GM19397 (cell line): ENCODE results near the gene RAB8A.

Experiments
- ATAC-seq: cut with Tn5 transposase; IDR thresholded peaks from one replicate; pipeline ENCODE4 v1.9.1; 2021; ENCODE audit warnings: mild to moderate bottlenecking, moderate library complexity; ENCODE audit not compliant: unreplicated experiment

RAB8A gene

DNA sequence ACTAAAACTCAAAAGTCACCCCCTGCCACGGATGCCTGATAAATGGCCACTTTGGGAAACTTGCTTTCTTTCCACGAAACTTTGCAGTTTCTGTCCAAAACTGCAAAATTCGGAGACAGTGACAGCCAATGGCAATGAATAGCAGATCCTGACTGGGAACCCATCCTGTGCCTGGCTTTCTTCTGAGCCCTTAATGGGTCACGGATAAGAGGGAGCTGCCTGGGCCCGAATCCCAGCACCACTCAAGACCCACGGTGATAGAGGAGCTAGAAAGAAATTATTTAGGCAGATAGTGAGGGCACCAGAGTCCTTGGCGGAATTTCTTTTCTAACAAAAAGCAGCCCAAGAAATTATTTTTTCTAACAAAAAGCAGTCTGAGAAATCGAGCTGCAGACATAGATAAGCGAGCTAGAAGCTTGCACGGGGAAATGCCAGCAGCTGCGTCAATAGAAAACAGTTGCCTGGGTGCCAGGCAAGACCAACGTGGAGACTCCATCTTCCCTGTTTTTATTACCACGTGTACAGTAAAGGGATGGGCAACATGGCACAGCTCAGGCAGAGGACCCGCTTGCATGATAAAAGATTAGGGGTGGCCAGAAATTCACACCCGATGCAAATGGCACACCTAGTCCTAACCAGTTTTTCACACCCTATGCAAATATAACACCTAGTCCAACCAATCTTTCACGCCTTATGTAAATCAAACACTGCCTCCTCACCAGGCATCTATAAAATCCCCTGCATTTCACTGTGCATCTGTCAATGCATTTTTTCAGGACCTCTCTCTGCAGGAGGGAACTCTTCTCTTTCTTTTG is 24.7 kb downstream of the RAB8A start:
- no peak for ATAC-seq

GRCh38 chr19:16139752-16140151 is 28.1 kb downstream of the RAB8A start:
- ATAC-seq = no peak

GRCh38 chr19:16141043-16141442 is 29.4 kb downstream of the RAB8A start:
- peak; percentile 45 for ATAC-seq

GRCh38 chr19:16142032-16142580 is 30.4 kb downstream of the RAB8A start:
- no peak for ATAC-seq

DNA sequence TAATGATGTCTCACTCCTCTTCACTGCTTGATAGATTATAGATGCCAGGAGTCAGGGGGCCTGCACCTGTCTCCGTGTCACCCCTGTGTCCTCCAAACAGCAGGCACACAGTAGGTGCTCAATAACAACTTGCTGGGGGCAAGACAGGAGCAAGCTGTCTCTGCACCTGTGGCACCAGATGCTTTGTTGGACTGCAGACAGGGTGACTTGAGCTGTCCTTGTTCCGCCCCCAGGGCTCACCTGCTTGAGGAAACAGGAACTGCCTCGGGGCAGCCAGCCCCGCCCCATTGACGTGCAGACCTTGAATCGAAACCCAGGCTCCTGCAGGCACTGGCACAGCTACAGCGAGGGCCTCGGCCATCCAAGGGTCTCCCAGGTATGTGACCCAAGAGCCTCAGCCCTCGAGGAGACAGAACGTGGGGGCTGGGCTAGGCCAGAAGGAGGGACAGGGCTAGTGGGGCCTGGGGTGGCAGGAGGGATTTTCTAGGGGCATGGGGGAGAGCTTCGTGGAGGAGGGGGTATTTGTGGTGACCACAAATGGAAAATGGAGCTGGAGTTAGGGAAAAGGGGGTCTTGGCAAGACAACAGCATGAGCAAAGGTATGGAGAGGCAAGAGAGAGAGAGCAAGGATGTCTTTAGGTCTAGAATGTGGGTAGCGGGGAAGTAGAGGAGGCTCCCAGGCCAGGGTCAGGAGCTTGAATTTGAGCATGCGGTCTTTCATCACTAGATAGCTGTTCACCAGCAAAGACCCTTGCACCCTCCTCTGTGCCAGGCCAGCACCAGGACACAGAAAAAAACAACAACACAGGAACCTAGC is 31.9 kb downstream of the RAB8A start, which contains the start of gene HSH2D:
Gene HSH2D, plus strand, starts transcription at position 287 of the 817 bp plus-strand sequence. CDS start 5,066 bp downstream, outside the sequence.
- ATAC-seq = peak; percentile 62

DNA sequence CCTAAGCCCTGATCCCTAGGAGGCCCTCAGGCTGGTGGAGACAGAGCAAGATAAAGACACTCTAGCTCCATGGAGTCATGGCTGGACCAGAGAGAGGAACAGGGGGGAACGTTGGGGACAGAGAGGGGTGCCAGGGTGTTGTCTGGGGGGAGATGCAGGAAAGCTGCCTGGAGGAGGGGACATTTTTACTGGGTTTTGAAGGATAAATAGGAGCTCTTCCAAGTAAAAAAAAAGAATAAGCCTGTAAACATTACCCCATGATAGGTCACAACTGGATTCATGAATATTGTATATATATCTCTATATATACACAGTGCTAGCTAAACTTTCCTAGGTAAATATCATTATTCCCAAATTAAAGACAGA is 32.5 kb downstream of the RAB8A start:
- no peak for ATAC-seq

GRCh38 chr19:16146112-16146511 is 34.4 kb downstream of the RAB8A start:
- ATAC-seq = no peak

DNA sequence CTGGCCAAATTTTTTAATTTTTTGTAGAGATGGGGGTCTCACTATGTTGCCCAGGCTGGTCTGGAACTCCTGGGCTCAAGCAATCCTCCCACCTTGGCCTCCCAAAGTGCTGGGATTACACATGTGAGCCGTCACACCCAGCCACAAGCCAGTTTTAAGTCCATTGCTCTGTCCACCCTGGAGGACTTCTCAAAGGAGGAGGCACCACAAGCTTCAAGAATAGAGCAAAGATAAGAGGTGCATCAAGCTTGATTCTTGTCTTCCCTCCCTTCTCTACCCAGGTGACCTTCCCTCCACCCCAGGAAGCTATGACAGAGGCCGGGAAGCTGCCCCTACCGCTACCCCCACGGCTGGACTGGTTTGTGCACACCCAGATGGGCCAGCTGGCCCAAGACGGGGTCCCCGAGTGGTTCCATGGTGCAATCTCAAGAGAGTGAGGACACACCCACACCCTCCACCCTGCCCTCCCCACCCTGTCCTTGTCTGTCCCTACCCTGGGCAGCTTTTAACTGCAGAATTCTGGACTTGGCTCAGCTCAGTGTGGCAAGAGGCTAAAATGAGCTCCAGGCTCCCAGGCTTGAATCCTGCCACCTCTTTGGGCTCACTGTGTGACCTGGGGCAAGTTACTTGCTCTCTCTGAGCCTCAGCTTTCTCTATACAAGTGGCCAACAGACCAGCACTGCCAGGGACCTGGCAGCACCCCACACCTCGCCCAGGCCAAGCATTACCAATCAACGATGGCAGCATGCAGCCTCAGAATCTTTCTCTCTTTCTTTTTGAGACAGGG is 36.9 kb downstream of the RAB8A start:
- ATAC-seq = no peak

DNA sequence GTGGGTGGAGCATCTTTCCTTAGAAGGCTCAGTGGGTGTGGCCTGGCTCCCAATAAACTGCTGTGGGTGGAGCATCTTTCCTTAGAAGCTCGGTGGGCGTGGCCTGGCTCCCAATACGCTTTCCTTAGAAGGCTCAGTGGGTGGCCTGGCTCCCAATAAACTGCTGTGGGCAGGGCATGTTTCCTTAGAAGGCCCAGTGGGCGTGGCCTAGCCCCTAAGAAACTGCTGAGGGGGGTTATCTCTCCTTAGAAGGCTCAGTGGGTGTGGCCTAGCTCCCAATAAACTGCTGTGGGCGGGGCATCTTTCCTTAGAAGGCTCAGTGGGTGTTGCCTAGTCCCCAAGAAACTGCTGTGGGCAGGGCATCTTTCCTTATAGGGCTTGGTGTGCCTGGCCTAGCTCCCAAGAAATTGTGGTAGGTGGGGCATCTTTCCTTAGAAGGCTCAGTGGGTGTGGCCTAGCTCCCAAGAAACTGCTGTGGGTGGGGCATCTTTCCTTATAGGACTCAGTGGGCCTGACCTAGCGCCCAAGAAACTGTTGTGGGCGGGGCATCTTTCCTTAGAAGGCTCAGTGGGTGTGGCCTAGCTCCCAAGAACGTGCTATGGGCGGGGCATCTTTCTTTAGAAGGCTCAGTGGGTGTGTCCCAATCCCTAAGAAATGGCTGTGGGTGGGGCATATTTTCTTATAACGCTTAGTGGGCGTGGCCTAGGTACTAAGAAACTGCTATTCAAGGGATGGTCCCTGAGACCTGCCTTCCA is 42.1 kb downstream of the RAB8A start:
- ATAC-seq = no peak

DNA sequence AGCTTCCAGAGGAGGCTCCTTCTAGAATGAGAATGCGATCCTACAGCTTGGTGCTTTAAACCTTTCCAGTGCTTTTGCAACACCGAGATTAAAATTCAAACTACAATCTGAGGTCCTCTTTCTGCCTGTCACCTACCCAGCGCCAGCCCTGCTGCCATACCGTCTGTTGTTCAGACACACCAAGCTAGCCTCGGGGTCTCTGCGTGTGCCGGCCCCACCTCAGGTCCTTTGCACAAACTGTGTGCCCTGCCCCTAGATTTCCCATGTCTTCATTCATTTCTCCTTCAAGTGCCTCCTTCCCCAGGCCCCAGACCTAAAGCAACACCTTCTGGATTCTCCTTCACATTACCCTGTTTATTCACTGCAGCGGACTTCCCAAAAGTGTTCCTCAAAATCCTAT is 42.9 kb downstream of the RAB8A start:
- ATAC-seq = no peak

DNA sequence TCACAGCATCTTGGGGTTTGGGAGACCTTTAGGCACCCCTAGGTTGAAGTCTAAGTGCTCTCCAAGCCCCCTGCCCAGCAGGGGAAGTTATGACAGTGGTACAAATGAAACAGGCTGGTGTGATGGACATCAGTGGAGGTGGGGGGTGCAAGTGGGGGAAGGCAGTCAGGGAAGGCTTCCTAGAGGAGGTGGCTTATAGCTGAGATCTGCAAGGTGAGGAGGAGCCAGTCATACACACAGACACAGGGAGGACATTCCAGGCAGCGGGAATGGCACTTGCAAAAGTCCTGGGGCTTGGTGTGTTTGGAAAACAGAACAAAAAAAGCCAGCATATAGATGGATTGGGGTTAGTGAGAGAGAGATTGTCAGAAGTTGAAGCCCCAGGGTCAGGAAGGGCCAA is 43.4 kb downstream of the RAB8A start:
- ATAC-seq = no peak

DNA sequence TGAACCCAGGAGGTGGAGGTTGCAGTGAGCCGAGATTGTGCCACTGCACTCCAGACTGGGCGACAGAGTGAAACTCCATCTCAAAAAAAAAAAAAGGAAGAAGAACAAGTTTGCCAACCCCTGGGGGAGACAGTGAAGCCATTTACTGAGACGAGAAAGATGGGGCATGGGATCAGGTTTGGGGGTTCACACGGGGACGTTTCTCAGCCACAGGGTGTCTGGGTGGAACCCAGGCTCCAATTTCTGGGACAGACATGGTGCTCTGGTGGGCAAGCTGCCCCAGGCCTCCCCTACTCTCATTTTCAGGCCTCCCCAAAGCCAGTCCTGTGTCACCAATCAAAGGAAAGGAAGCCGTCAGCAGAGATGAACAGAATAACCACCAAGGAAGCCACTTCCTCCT is 45.2 kb downstream of the RAB8A start:
- no peak for ATAC-seq

DNA sequence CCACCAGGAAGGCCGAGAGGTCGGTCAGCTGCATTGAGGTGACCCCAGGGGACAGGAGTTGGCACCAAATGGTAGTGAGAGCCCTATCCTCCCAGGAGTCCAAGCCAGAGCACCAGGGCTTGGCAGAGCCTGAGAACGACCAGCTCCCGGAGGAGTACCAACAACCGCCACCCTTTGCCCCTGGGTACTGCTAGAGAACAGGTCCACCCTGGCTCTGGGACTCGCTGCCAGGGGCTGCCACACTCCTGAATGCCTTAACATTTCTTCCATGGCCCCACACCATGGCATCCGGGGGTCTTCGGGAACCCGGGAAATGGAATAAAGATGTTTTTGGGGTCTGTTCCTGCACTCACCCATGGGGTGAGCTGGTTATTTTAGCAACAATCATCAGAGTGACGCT is 45.9 kb downstream of the RAB8A start:
- no peak for ATAC-seq

GRCh38 chr19:16159655-16160054 is 48.0 kb downstream of the RAB8A start:
- no peak for ATAC-seq

DNA sequence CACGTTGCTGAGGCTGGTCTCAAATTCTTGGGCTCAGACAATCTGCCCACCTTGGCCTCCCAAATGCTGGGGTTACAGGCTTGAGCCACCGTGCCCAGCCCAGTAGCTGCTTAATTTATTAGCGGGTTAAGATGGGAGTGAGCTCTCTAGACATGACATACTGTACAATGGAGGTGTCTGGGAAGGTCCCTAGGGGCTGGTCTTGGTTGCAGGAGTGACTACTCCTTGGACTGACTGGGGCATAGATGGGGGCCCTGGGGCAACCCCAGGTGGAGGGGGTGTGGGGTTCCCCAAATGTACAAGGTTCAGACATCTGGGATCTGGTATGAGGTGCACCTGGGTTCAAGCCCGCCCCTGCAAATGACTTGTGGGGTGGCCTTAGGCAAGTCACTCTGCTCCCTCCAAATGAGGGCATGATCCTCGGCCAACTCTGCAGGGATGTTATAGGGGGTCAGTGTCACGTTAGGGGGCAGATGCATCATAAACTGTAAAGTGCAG is 48.8 kb downstream of the RAB8A start:
- ATAC-seq = no peak

DNA sequence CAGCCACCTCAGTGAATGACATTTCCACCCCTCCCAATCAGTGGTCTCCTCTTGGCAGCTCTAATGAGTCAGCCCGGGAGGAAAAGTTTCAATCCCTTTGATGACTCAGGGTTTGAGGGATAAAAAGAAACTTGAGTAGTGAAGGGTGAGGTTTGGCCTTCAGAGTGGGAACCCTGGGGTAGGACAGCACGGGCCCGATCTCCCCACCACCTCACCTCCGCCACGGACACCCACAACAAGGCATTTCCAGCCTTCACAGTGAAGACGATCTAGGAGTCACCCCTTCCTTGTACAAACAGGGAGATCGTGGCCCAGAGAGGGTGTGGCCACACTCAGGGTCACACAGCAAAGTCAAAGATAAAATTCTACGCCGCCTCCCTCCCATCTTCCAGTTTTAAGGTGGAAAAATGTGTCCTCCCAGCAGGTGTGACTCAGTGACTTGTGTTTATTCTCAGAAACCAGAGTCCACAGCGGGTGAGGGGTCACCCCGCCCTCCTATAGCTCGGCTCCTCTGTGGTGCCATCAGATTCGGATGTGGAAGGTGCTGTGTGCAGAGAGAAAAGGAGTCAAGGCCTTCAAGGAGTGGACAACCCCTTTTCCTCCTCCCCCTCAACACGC is 49.4 kb downstream of the RAB8A start:
- no peak for ATAC-seq

- no peak for ATAC-seq
Observed at GRCh38 chr19:16161840-16162239, 50.2 kb downstream of the RAB8A start.

DNA sequence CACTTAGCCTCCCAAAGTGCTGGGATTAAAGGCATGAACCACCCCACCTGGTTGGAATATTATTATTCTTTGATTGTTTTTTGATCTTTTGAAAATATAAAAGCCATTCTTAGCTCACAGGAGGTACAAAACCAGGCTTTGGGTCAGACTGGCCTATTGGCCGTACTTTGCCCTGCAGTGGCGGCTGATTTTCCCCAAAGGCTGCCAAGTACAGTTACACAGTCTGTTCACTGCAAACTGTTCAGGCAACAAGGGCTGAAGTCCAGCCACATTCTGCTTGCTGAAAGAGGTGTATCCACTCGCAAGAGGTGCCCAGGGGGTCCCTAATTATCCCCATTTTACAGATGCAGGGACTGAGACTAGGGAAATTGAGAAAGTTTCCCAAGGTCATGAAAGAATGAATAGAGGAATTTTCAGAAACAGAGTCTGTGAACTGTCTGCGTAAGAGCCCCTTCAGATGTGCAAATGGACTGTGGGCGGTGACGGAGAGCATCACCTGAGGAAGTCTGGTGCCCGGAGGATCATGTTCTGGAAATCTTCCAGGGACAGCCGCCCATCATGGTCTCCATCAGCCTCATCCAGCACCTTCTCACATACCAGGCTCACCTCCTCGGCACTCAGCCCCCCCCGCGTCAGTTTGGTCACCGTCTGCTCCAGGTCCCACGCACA is 52.7 kb downstream of the RAB8A start:
- no peak for ATAC-seq

DNA sequence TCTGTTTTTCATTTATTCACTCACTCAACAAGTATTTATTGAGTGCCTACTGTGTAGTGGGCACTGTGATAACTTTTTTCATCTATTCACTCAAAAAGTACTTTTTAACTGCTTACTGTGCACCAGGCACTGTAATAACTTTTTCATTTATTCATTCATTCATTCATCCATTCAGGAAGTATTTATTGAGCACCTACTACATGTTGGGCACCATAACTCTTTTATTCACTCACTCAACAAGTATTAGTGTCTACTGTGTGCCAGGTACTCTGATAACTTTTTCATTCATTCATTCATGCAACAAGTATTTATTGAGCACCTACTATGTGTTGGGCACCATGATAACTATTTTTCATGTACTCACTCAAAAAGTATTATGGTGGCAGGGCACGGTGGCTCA is 54.7 kb downstream of the RAB8A start:
- ATAC-seq = no peak
